Measurements from ENCODE around the gene GADD45GIP1.

DNA sequence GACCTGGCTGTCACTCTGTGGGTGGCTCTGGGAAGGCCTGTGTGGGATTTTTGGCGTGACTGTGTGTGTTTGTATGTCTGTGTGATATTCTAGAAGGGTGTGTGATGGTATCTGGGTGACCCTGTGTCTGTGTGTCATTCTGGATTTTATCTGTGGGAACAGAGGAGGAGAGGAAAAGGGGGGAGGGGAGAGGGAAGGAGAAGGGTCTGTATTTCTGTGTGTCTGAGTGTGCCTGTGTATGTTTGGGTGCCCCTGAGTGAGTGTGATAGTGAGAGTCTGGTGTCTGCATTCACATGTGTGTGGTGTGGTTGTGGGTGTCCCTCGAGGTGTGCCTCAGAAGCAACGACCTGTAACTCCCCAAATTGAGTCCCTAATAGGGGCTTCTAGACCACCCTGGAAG, 30.2 kb upstream of the GADD45GIP1 start:
- TF ChIP-seq, protein P1, sequence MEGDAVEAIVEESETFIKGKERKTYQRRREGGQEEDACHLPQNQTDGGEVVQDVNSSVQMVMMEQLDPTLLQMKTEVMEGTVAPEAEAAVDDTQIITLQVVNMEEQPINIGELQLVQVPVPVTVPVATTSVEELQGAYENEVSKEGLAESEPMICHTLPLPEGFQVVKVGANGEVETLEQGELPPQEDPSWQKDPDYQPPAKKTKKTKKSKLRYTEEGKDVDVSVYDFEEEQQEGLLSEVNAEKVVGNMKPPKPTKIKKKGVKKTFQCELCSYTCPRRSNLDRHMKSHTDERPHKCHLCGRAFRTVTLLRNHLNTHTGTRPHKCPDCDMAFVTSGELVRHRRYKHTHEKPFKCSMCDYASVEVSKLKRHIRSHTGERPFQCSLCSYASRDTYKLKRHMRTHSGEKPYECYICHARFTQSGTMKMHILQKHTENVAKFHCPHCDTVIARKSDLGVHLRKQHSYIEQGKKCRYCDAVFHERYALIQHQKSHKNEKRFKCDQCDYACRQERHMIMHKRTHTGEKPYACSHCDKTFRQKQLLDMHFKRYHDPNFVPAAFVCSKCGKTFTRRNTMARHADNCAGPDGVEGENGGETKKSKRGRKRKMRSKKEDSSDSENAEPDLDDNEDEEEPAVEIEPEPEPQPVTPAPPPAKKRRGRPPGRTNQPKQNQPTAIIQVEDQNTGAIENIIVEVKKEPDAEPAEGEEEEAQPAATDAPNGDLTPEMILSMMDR (conservative IDR thresholded peaks at IDR 0.05 in 1 of 2, IDR thresholded peaks at IDR 0.05 in 1 of 2; ENCODE audit: extremely low read depth in 1 of 2, insufficient read depth in 1 of 2, low read depth in 1 of 2, low read length in 2 of 2), result no peak
- no peak for TF ChIP-seq EZH2 (IDR thresholded peaks at IDR 0.05; ENCODE audit: borderline replicate concordance, low read length)

All from mammary epithelial cell (primary cell).